GM12878 (cell line): Measurements from ENCODE around the gene GPR173. TPM values are rescaled to one million over a fixed set of nuclear protein-coding genes. Genes with fewer than 3 reads are reported as not detected.

Experiments
- ATF7 ChIP-seq: fragments of 450-650 bp; IDR thresholded peaks from 2 replicates; pipeline ENCODE4 v1.6.1; 2016; ENCODE audit warnings: low read depth, mild to moderate bottlenecking
- CBFB ChIP-seq: IDR thresholded peaks from 2 replicates; pipeline ENCODE4 v1.6.1; 2016; ENCODE audit warnings: antibody characterized with exemption, low read depth
- CREM ChIP-seq: IDR thresholded peaks from 2 replicates; pipeline ENCODE4 v1.6.1; 2014; ENCODE audit warnings: antibody characterized with exemption, low read depth
- ESRRA ChIP-seq: IDR thresholded peaks from 2 replicates; pipeline ENCODE4 v1.6.1; 2012; ENCODE audit warnings: mild to moderate bottlenecking, low read length, improper control_type of control experiment
- EZH2 ChIP-seq: IDR thresholded peaks from 2 replicates; pipeline ENCODE4 v1.6.1; 2012; ENCODE audit warnings: low read depth, mild to moderate bottlenecking, control low read depth, inconsistent platforms, low read length, borderline replicate concordance; ENCODE audit not compliant: control insufficient read depth
- FOXM1 ChIP-seq: IDR thresholded peaks from 2 replicates; pipeline ENCODE4 v1.6.1; 2012; ENCODE audit warnings: low read depth, mild to moderate bottlenecking, inconsistent platforms, low read length, moderate library complexity
- HDGF ChIP-seq: fragments of 450-650 bp; IDR thresholded peaks from 2 replicates; pipeline ENCODE4 v1.6.1; 2016; ENCODE audit warnings: antibody characterized with exemption
- NRF1 ChIP-seq: conservative IDR thresholded peaks from 2 replicates; pipeline ENCODE4 v1.6.1; 2011; ENCODE audit warnings: mild to moderate bottlenecking, low read depth, low read length, improper control_type of control experiment
- PAX8 ChIP-seq: fragments of 450-650 bp; IDR thresholded peaks from 2 replicates; pipeline ENCODE4 v1.6.1; 2017; ENCODE audit warnings: mild to moderate bottlenecking, moderate library complexity
- PML ChIP-seq: IDR thresholded peaks from 2 replicates; pipeline ENCODE4 v1.6.1; 2012; ENCODE audit warnings: low read length, inconsistent platforms
- RB1 ChIP-seq: fragments of 450-650 bp; formaldehyde crosslinking; IDR thresholded peaks from 2 replicates; pipeline ENCODE4 v1.6.1; 2017; ENCODE audit warnings: mild to moderate bottlenecking, borderline replicate concordance
- RELA ChIP-seq: fragments of 450-650 bp; IDR thresholded peaks from 2 replicates; pipeline ENCODE4 v1.8.0; 2014; ENCODE audit warnings: borderline replicate concordance; ENCODE audit not compliant: partially characterized antibody
- RFX5 ChIP-seq: IDR thresholded peaks from 2 replicates; pipeline ENCODE4 v1.6.1; 2011; ENCODE audit warnings: low read depth, low read length, improper control_type of control experiment
- SRF ChIP-seq, 2 experiments: IDR thresholded peaks; 2 replicates each; pipeline ENCODE4 v1.6.1; 2011; ENCODE audit warnings: low read depth in 2 of 2, low read length in 2 of 2, mild to moderate bottlenecking in 1 of 2, moderate library complexity in 1 of 2
- TBL1XR1 ChIP-seq: IDR thresholded peaks from 2 replicates; pipeline ENCODE4 v1.6.1; 2012; ENCODE audit warnings: low read depth, low read length, improper control_type of control experiment
- YY1 ChIP-seq: IDR thresholded peaks from 2 replicates; pipeline ENCODE4 v1.6.1; 2011; ENCODE audit warnings: low read depth, mild to moderate bottlenecking, low read length
- polyA plus RNA-seq, 11 experiments: library from polyadenylated mRNA; depleted of rRNA in 4 of 11; unstranded in 6 of 11; stranded (reverse) in 5 of 11; fragments of >200 nt; fragmentation: Nextera tagmentation in 4 of 11; fragmentation: Illumina TruSeq in 1 of 11; extraction: Ambion mirVana in 4 of 11; extraction: Trizol in 1 of 11; gene quantifications; 1 replicate in 1 of 11; 2 replicates in 10 of 11; pipeline versions ENCODE4 v1.2.1 to v1.2.3, GENCODE V29; 2011 to 2016; ENCODE audit warnings: inconsistent platforms in 2 of 11, missing spikeins in 2 of 11, low read depth in 1 of 11
- total RNA-seq, 4 experiments: library from RNA; depleted of rRNA in 3 of 4; stranded (reverse); fragments of >200 nt in 3 of 4; fragmentation: Illumina TruSeq in 1 of 4; extraction: Trizol in 1 of 4; gene quantifications; 2 replicates each; pipeline versions ENCODE4 v1.2.1 to v1.2.3, GENCODE V29; 2013 to 2021
- TF ChIP-seq, protein P1 (sequence below): IDR thresholded peaks from 2 replicates; pipeline ENCODE4 v1.6.1; 2011; ENCODE audit warnings: mild to moderate bottlenecking, low read depth, low read length, moderate library complexity; ENCODE audit not compliant: insufficient replicate concordance
- TF ChIP-seq, protein P2 (sequence below): fragments of 450-650 bp; IDR thresholded peaks from 2 replicates; pipeline ENCODE4 v1.6.1; 2016; ENCODE audit warnings: mild to moderate bottlenecking
- TF ChIP-seq, protein P3 (sequence below): fragments of 450-650 bp; IDR thresholded peaks from 2 replicates; pipeline ENCODE4 v1.6.1; 2017; ENCODE audit warnings: borderline replicate concordance
- TF ChIP-seq, protein P4 (sequence below): fragments of 450-650 bp; IDR thresholded peaks from 2 replicates; pipeline ENCODE4 v1.6.1; 2017; ENCODE audit warnings: mild to moderate bottlenecking, moderate library complexity
- TF ChIP-seq, protein P5 (sequence below): IDR thresholded peaks from 2 replicates; pipeline ENCODE4 v1.6.1; 2012; ENCODE audit warnings: low read length, inconsistent platforms

Gene GPR173
- total and polyA plus RNA-seq, 10 of the 15 experiments (the other 5 are each of a cell fraction or from before 2014, with no cell fraction given): 0.04 to 0.24 (median 0.12) TPM; not detected in 4

DNA sequence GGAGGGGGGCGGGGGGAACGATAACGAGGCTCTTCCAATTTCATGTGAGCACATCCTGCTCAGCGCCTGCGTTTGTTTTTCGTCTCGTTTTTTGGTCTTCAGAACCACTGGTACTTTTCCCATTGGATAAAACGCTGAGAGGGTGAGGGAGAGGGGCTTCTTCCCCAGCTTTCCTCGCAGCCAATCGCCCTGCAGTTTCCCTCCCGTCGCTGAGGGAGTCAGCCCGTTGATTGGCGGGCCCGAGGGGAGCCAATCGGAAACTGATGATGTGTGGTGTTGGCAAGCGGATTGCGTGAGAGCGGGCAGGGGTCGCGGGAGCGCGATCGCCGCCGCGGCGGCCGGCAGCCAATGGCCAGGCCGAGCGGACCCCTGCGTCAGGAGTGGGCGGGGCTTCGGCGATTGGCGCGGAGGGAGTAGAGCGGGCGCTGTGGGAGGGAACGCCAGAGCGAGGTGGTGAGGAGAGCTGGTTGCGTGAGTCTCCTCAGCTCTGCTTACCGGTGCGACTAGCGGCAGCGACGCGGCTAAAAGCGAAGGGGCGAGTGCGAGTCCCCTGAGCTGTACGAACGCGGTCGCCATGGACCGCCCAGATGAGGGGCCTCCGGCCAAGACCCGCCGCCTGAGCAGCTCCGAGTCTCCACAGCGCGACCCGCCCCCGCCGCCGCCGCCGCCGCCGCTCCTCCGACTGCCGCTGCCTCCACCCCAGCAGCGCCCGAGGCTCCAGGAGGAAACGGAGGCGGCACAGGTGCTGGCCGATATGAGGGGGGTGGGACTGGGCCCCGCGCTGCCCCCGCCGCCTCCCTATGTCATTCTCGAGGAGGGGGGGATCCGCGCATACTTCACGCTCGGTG, 33.6 kb downstream of the GPR173 start, which contains the start of gene TSPYL2 (continued):
- TF ChIP-seq, protein P1, sequence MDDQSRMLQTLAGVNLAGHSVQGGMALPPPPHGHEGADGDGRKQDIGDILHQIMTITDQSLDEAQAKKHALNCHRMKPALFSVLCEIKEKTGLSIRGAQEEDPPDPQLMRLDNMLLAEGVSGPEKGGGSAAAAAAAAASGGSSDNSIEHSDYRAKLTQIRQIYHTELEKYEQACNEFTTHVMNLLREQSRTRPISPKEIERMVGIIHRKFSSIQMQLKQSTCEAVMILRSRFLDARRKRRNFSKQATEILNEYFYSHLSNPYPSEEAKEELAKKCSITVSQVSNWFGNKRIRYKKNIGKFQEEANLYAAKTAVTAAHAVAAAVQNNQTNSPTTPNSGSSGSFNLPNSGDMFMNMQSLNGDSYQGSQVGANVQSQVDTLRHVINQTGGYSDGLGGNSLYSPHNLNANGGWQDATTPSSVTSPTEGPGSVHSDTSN: peak; percentile 85
- no peak for TF ChIP-seq ESRRA
- TF ChIP-seq, protein P2, sequence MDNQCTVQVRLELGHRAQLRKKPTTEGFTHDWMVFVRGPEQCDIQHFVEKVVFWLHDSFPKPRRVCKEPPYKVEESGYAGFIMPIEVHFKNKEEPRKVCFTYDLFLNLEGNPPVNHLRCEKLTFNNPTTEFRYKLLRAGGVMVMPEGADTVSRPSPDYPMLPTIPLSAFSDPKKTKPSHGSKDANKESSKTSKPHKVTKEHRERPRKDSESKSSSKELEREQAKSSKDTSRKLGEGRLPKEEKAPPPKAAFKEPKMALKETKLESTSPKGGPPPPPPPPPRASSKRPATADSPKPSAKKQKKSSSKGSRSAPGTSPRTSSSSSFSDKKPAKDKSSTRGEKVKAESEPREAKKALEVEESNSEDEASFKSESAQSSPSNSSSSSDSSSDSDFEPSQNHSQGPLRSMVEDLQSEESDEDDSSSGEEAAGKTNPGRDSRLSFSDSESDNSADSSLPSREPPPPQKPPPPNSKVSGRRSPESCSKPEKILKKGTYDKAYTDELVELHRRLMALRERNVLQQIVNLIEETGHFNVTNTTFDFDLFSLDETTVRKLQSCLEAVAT: no peak
- TF ChIP-seq, protein P3, sequence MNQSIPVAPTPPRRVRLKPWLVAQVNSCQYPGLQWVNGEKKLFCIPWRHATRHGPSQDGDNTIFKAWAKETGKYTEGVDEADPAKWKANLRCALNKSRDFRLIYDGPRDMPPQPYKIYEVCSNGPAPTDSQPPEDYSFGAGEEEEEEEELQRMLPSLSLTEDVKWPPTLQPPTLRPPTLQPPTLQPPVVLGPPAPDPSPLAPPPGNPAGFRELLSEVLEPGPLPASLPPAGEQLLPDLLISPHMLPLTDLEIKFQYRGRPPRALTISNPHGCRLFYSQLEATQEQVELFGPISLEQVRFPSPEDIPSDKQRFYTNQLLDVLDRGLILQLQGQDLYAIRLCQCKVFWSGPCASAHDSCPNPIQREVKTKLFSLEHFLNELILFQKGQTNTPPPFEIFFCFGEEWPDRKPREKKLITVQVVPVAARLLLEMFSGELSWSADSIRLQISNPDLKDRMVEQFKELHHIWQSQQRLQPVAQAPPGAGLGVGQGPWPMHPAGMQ: no peak
- TF ChIP-seq, protein P4, sequence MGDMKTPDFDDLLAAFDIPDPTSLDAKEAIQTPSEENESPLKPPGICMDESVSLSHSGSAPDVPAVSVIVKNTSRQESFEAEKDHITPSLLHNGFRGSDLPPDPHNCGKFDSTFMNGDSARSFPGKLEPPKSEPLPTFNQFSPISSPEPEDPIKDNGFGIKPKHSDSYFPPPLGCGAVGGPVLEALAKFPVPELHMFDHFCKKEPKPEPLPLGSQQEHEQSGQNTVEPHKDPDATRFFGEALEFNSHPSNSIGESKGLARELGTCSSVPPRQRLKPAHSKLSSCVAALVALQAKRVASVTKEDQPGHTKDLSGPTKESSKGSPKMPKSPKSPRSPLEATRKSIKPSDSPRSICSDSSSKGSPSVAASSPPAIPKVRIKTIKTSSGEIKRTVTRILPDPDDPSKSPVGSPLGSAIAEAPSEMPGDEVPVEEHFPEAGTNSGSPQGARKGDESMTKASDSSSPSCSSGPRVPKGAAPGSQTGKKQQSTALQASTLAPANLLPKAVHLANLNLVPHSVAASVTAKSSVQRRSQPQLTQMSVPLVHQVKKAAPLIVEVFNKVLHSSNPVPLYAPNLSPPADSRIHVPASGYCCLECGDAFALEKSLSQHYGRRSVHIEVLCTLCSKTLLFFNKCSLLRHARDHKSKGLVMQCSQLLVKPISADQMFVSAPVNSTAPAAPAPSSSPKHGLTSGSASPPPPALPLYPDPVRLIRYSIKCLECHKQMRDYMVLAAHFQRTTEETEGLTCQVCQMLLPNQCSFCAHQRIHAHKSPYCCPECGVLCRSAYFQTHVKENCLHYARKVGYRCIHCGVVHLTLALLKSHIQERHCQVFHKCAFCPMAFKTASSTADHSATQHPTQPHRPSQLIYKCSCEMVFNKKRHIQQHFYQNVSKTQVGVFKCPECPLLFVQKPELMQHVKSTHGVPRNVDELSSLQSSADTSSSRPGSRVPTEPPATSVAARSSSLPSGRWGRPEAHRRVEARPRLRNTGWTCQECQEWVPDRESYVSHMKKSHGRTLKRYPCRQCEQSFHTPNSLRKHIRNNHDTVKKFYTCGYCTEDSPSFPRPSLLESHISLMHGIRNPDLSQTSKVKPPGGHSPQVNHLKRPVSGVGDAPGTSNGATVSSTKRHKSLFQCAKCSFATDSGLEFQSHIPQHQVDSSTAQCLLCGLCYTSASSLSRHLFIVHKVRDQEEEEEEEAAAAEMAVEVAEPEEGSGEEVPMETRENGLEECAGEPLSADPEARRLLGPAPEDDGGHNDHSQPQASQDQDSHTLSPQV: no peak
- no peak for TF ChIP-seq SRF (IDR thresholded peaks at IDR 0.05; ENCODE audit: low read depth in 2 of 2, low read length in 2 of 2)
- TF ChIP-seq RB1: no peak
- TF ChIP-seq FOXM1: no peak
- TF ChIP-seq CBFB: peak; percentile 76; the same call in 1 of the 2 replicates
- peak; percentile 84 for TF ChIP-seq CREM
- TF ChIP-seq EZH2: no peak
- TF ChIP-seq ATF7: no peak
- no peak for TF ChIP-seq TBL1XR1
- TF ChIP-seq HDGF: no peak
- TF ChIP-seq NRF1: no peak
- TF ChIP-seq RELA: no peak
- TF ChIP-seq, protein P5, sequence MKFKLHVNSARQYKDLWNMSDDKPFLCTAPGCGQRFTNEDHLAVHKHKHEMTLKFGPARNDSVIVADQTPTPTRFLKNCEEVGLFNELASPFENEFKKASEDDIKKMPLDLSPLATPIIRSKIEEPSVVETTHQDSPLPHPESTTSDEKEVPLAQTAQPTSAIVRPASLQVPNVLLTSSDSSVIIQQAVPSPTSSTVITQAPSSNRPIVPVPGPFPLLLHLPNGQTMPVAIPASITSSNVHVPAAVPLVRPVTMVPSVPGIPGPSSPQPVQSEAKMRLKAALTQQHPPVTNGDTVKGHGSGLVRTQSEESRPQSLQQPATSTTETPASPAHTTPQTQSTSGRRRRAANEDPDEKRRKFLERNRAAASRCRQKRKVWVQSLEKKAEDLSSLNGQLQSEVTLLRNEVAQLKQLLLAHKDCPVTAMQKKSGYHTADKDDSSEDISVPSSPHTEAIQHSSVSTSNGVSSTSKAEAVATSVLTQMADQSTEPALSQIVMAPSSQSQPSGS: no peak
- peak; percentile 99 for TF ChIP-seq RFX5
- no peak for TF ChIP-seq PAX8
- 0 out of 2 replicates have a peak, but pooled peaks have one; percentile 47 for TF ChIP-seq YY1
- peak; percentile 83 for TF ChIP-seq PML
